Stimulated activated CD8-positive, alpha-beta memory T cell treated with anti-CD3 and anti-CD28 coated beads, Interleukin-12 subunit alpha, Interleukin-12 subunit beta, amount 100 ng/mL, for 24 hours (primary cell): ENCODE data around the gene HTATIP2.
"Not testable (repeated sequence)": the region's sequence is repeated elsewhere in the genome, so short reads cannot be mapped to it uniquely, and the experiment has no call there.

ENCODE experiments used
- DNase-seq: peaks from one replicate; pipeline ENCODE4 v3.0.0-alpha.2; 2020; ENCODE audit errors: extremely low read depth

HTATIP2 gene

GRCh38 chr11:20372081-20372626 is 8.6 kb downstream of the HTATIP2 start:
- no peak for DNase-seq

- DNase-seq: no peak
Observed at GRCh38 chr11:20373147-20373546, 9.6 kb downstream of the HTATIP2 start.

- DNase-seq: no peak
Observed at GRCh38 chr11:20373568-20374209, 10.2 kb downstream of the HTATIP2 start.

- no peak for DNase-seq
Observed at GRCh38 chr11:20374741-20375300, 11.3 kb downstream of the HTATIP2 start.

- DNase-seq: no peak
Observed at GRCh38 chr11:20376162-20376730, 12.7 kb downstream of the HTATIP2 start.

GRCh38 chr11:20385996-20386395 is 22.5 kb downstream of the HTATIP2 start:
- DNase-seq: not testable (repeated sequence)

GRCh38 chr11:20387261-20388095 is 24.0 kb downstream of the HTATIP2 start, which contains the start of gene PRMT3:
Gene PRMT3, plus strand, starts transcription at chr11:20387716. Its CDS starts 31 bp downstream, at chr11:20387747.
- DNase-seq: peak; percentile 94

GRCh38 chr11:20388096-20389055 is 24.9 kb downstream of the HTATIP2 start:
- no peak for DNase-seq

- no peak for DNase-seq
Observed at GRCh38 chr11:20397281-20397680, 33.8 kb downstream of the HTATIP2 start.

- no peak for DNase-seq
Observed at GRCh38 chr11:20399498-20399897, 36.0 kb downstream of the HTATIP2 start.

GRCh38 chr11:20403059-20403458 is 39.5 kb downstream of the HTATIP2 start:
- no peak for DNase-seq

- DNase-seq: no peak
Observed at GRCh38 chr11:20406484-20406883, 43.0 kb downstream of the HTATIP2 start.

GRCh38 chr11:20407344-20407743 is 43.8 kb downstream of the HTATIP2 start:
- DNase-seq: no peak

GRCh38 chr11:20415432-20415831 is 51.9 kb downstream of the HTATIP2 start:
- DNase-seq: no peak

GRCh38 chr11:20417771-20418170 is 54.3 kb downstream of the HTATIP2 start:
- no peak for DNase-seq

GRCh38 chr11:20421946-20422345 is 58.4 kb downstream of the HTATIP2 start:
- DNase-seq: no peak

GRCh38 chr11:20429216-20429615 is 65.7 kb downstream of the HTATIP2 start:
- no peak for DNase-seq
